Activated CD4-positive, alpha-beta T cell treated with anti-CD3 and anti-CD28 coated beads for 24 hours (primary cell): ENCODE measurements around the gene TPCN2.

Experiments
- DNase-seq, 2 donors: peaks; one replicate each; pipeline ENCODE4 v3.0.0-alpha.2; 2020; ENCODE audit warnings: low read depth in 2 of 2

The TPCN2 gene

GRCh38 chr11:69111624-69112542 lies 63.2 kb downstream of the TPCN2 start:
- no peak for DNase-seq

GRCh38 chr11:69113226-69113625 lies 64.5 kb downstream of the TPCN2 start:
- DNase-seq: no peak

GRCh38 chr11:69113646-69114340 lies 65.1 kb downstream of the TPCN2 start:
- DNase-seq: no peak

- DNase-seq: no peak
These were observed 65.6 kb downstream of the TPCN2 start for GRCh38 chr11:69114362-69114761.

- DNase-seq: no peak
These were observed 66.2 kb downstream of the TPCN2 start for GRCh38 chr11:69114811-69115523.

- DNase-seq: no peak
These were observed 67.1 kb downstream of the TPCN2 start for GRCh38 chr11:69115586-69116560.

- no peak for DNase-seq
These were observed 67.9 kb downstream of the TPCN2 start for GRCh38 chr11:69116671-69117070.

- DNase-seq: no peak
These were observed 70.5 kb downstream of the TPCN2 start for GRCh38 chr11:69119190-69119589.

GRCh38 chr11:69120096-69120875 lies 71.6 kb downstream of the TPCN2 start:
- DNase-seq: no peak

- DNase-seq: no peak
These were observed 72.3 kb downstream of the TPCN2 start for GRCh38 chr11:69121021-69121420.

GRCh38 chr11:69121621-69122325 lies 73.0 kb downstream of the TPCN2 start:
- DNase-seq: no peak

- no peak for DNase-seq
These were observed 73.5 kb downstream of the TPCN2 start for GRCh38 chr11:69122326-69122629.

GRCh38 chr11:69122630-69123431 lies 74.1 kb downstream of the TPCN2 start:
- peak; percentile 62 to 75 for DNase-seq

GRCh38 chr11:69123593-69124545 lies 75.1 kb downstream of the TPCN2 start:
- DNase-seq: no peak

GRCh38 chr11:69125861-69126260 lies 77.1 kb downstream of the TPCN2 start:
- DNase-seq: no peak

GRCh38 chr11:69126286-69126685 lies 77.6 kb downstream of the TPCN2 start:
- DNase-seq: no peak

GRCh38 chr11:69127081-69127850 lies 78.5 kb downstream of the TPCN2 start:
- no peak for DNase-seq
